B cell (primary cell): ENCODE measurements around the gene UMOD. TPM values are rescaled to one million over a fixed set of nuclear protein-coding genes. Genes with fewer than 3 reads are reported as not detected.

Experiments used
- ATAC-seq: fragments of 200-7000 bp; cut with Tn5 transposase; one replicate; pipeline ENCODE4 v1.10.0; 2021; ENCODE audit warnings: low read depth, mild to moderate bottlenecking, moderate number of reproducible peaks, moderate library complexity
- CTCF ChIA-PET: fragments of 350-600 bp; sonication (Branson Sonifier 250); formaldehyde crosslinking; loops from one replicate; lab custom pipeline; 2021; ENCODE audit warnings: antibody characterized with exemption, inconsistent platforms; lab: Charles Lee
- POLR2A ChIA-PET: fragments of 350-600 bp; sonication (Branson Sonifier 250); formaldehyde crosslinking; loops from one replicate; lab custom pipeline; 2021; ENCODE audit warnings: antibody characterized with exemption; lab: Charles Lee
- DNase-seq: peaks from one replicate; pipeline ENCODE4 v3.0.0; 2013
- H2AFZ ChIP-seq: 2 replicates; pipeline ENCODE4 v1.6.1; 2012; ENCODE audit warnings: mild to moderate bottlenecking, low read depth, low read length; ENCODE audit not compliant: insufficient read depth, poor library complexity, severe bottlenecking
- H3K27ac ChIP-seq, 2 donors: 1 replicate in 1 of 2; 2 replicates in 1 of 2; pipeline ENCODE4 v1.5.1; 2012 to 2013; ENCODE audit warnings: low read length in 2 of 2, mild to moderate bottlenecking in 2 of 2, moderate library complexity in 1 of 2
- H3K27me3 ChIP-seq, 4 experiments: fragments of 200-600 bp in 1 of 4; sonication (generic) in 1 of 4; replicated peaks in 1 of 4; 1 replicate in 2 of 4; 2 replicates in 2 of 4; pipeline versions ENCODE4 v1.6.1 to v1.7.0; 2013 to 2016; ENCODE audit warnings: low read length in 3 of 4, mild to moderate bottlenecking in 2 of 4, mixed read lengths in 1 of 4, moderate library complexity in 1 of 4; ENCODE audit not compliant: insufficient read depth in 4 of 4, control insufficient read depth in 3 of 4; ENCODE audit errors: control extremely low read depth in 1 of 4
- H3K36me3 ChIP-seq, 2 experiments: replicated peaks in 1 of 2; 1 replicate in 1 of 2; 2 replicates in 1 of 2; pipeline versions ENCODE4 v1.6.1 to v1.7.1; 2013; ENCODE audit warnings: low read length in 1 of 2; ENCODE audit not compliant: insufficient read depth in 2 of 2, control insufficient read depth in 1 of 2; ENCODE audit errors: control extremely low read depth in 1 of 2, extremely low read depth in 1 of 2
- H3K4me1 ChIP-seq, 2 donors: fragments of 200-600 bp in 1 of 2; sonication (generic) in 1 of 2; 1 replicate in 1 of 2; 2 replicates in 1 of 2; pipeline versions ENCODE4 v1.5.1 to v1.6.1; 2013 to 2017; ENCODE audit warnings: low read length in 2 of 2; ENCODE audit not compliant: control insufficient read depth in 2 of 2, insufficient read depth in 2 of 2
- H3K4me2 ChIP-seq: replicated peaks from 2 replicates; pipeline ENCODE3; 2012; ENCODE audit warnings: mild to moderate bottlenecking, low read depth, low read length; ENCODE audit not compliant: poor library complexity, severe bottlenecking
- H3K4me3 ChIP-seq, 5 experiments: fragments of 200-600 bp in 1 of 5; sonication (generic) in 1 of 5; 1 replicate in 3 of 5; 2 replicates in 2 of 5; pipeline versions ENCODE4 v1.5.1 to v1.7.0; 2011 to 2016; ENCODE audit warnings: low read length in 4 of 5, mild to moderate bottlenecking in 4 of 5, low read depth in 2 of 5, control low read depth in 1 of 5, moderate library complexity in 1 of 5; ENCODE audit not compliant: insufficient read depth in 1 of 5; ENCODE audit errors: control extremely low read depth in 1 of 5, extremely low read depth in 1 of 5
- H3K79me2 ChIP-seq: fragments of 200-600 bp; sonication (generic); one replicate; pipeline ENCODE4 v1.6.0; 2016; ENCODE audit warnings: low read length; ENCODE audit not compliant: control insufficient read depth, insufficient read depth
- H3K9ac ChIP-seq: fragments of 200-600 bp; sonication (generic); 2 replicates; pipeline ENCODE4 v1.6.1; 2017; ENCODE audit warnings: mild to moderate bottlenecking, low read length, moderate library complexity
- H3K9me3 ChIP-seq, 3 donors: one replicate each; pipeline versions ENCODE4 v1.6.1 to v1.7.1; 2013; ENCODE audit warnings: low read length in 2 of 3; ENCODE audit not compliant: control insufficient read depth in 2 of 3, insufficient read depth in 1 of 3; ENCODE audit errors: control extremely low read depth in 1 of 3
- H4K20me1 ChIP-seq: 2 replicates; pipeline ENCODE4 v1.6.0; 2012; ENCODE audit warnings: mild to moderate bottlenecking, low read length; ENCODE audit not compliant: insufficient read depth, control insufficient read depth, poor library complexity, severe bottlenecking
- H3K27ac Mint-ChIP-seq: one replicate; pipeline ENCODE4 v1.8.0; 2021; ENCODE audit warnings: mixed read lengths
- H3K27me3 Mint-ChIP-seq: one replicate; pipeline ENCODE4 v1.8.0; 2021; ENCODE audit warnings: mixed read lengths
- H3K4me1 Mint-ChIP-seq: one replicate; pipeline ENCODE4 v1.8.0; 2021; ENCODE audit warnings: mixed read lengths
- H3K4me3 Mint-ChIP-seq: one replicate; pipeline ENCODE4 v1.8.0; 2021; ENCODE audit warnings: mixed read lengths
- H3K9me3 Mint-ChIP-seq: one replicate; pipeline ENCODE4 v1.8.0; 2022; ENCODE audit warnings: mixed read lengths; ENCODE audit not compliant: insufficient read depth
- CTCF ChIP-seq: fragments of 200-600 bp; IDR thresholded peaks from one replicate; pipeline ENCODE4 v1.8.0; 2022; ENCODE audit warnings: antibody characterized with exemption, mild to moderate bottlenecking
- EZH2 ChIP-seq: IDR thresholded peaks from 2 replicates; pipeline ENCODE4 v1.6.1; 2012; ENCODE audit warnings: borderline replicate concordance, low read depth, mild to moderate bottlenecking, moderate library complexity, low read length; ENCODE audit not compliant: insufficient read depth, poor library complexity, severe bottlenecking
- WGBS: methylation state at CpG from one replicate; pipeline ENCODE4 v1.1.5; 2013; ENCODE audit warnings: missing lambda C conversion rate; ENCODE audit not compliant: insufficient coverage; 5-methylcytosine and 5-hydroxymethylcytosine counted together
- intact Hi-C: fragments of 100-400 bp; cut with micrococcal nuclease; formaldehyde crosslinking; loops from one replicate; pipeline ENCODE4 v1.10.0; 2022
- polyA plus RNA-seq: library from polyadenylated mRNA; depleted of rRNA; stranded (reverse); fragments of >200 nt; gene quantifications from 2 replicates; pipeline ENCODE4 v1.2.3, GENCODE V29; 2012
- total RNA-seq, 2 donors: library from RNA; stranded (reverse); fragments of 120-200 nt in 1 of 2; gene quantifications; 1 replicate in 1 of 2; 2 replicates in 1 of 2; pipeline versions ENCODE4 v1.2.3 to v1.2.4, GENCODE V29; 2013 to 2022

The UMOD gene
- total and polyA plus RNA-seq, 2 donors (not counting 1 experiment from before 2014, with no cell fraction given): not detected

DNA sequence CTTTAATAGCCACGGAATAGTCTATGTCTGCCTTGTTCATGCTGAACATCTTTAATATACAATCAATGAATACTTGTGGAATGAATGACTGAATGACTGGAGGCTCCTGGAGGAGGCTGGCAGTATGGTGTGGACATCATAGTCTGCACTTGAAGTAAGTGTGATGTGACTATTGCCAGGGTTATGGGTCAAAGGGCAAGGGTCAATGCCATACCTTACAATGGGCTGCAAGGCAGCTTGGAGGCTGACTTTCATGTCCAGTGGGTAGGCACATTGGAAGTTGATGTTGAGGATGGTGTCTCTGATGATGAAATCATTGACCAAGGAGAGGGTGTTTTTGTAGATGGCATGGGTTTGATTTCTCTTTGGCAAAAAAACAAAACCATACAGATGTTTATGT, 33.1 kb downstream of the UMOD start:
- ChIA-PET CTCF (no interaction called here), POLR2A (no interaction called here)
- no peaks in the 10 kb centered on the region for H3K27me3 ChIP-seq
- H3K36me3 ChIP-seq: no peaks in the 10 kb centered on the region
- Mint-ChIP-seq H3K4me1 (no peaks in the 10 kb centered on the region), H3K27me3 (peaks cover 19% of the 10 kb centered on the region), H3K27ac (no peak overlapping the region), H3K4me3 (no peak overlapping the region), H3K9me3 (no peaks in the 10 kb centered on the region)
- no peak overlapping the region for H2AFZ ChIP-seq
- H4K20me1 ChIP-seq: no peaks in the 10 kb centered on the region
- intact Hi-C loops: no loop called here
- ATAC-seq: no peak
- H3K9me3 ChIP-seq: peaks cover 0 to 2% (median 0%) of the 10 kb centered on the region in 3 donors
- no peak overlapping the region for H3K4me3 ChIP-seq
- no peak overlapping the region for H3K27ac ChIP-seq
- DNase-seq: no peak
- no peak overlapping the region for H3K9ac ChIP-seq
- no peaks in the 10 kb centered on the region for H3K79me2 ChIP-seq
- H3K4me1 ChIP-seq: no peaks in the 10 kb centered on the region
- no CpG with 5 or more reads among the region's 1 CpG for WGBS
- TF ChIP-seq EZH2 (no peak), CTCF (no peak)
- H3K4me2 ChIP-seq: no peak overlapping the region

- no peaks in the 10 kb centered on the region for H3K4me1 Mint-ChIP-seq
- DNase-seq: no peak
- ChIA-PET POLR2A (no interaction called here), CTCF (no interaction called here)
- H3K27me3 ChIP-seq: no peaks in the 10 kb centered on the region
- H3K9me3 Mint-ChIP-seq: peaks cover under 1% of the 10 kb centered on the region
- H3K4me3 Mint-ChIP-seq: no peak overlapping the region
- H3K4me1 ChIP-seq: no peaks in the 10 kb centered on the region
- intact Hi-C loops: no loop called here
- WGBS: 59% methylated on average over 3 of the region's 3 CpGs
- no peak overlapping the region for H3K4me2 ChIP-seq
- ATAC-seq: no peak
- no peaks in the 10 kb centered on the region for H3K9me3 ChIP-seq
- no peak overlapping the region for H3K9ac ChIP-seq
- TF ChIP-seq CTCF (no peak), EZH2 (no peak)
- H3K4me3 ChIP-seq: no peak overlapping the region
- no peak overlapping the region for H3K27ac ChIP-seq
- H3K27ac Mint-ChIP-seq: no peak overlapping the region
- H2AFZ ChIP-seq: no peak overlapping the region
- H3K79me2 ChIP-seq: no peaks in the 10 kb centered on the region
- H3K27me3 Mint-ChIP-seq: peaks cover 19% of the 10 kb centered on the region
- H3K36me3 ChIP-seq: no peaks in the 10 kb centered on the region
- no peaks in the 10 kb centered on the region for H4K20me1 ChIP-seq
These were observed 34.1 kb downstream of the UMOD start for GRCh38 chr16:20318437-20318836.
